H1 (cell line): ENCODE data around the gene ATP11A. TPM values are rescaled to one million over a fixed set of nuclear protein-coding genes. Genes with fewer than 3 reads are reported as not detected.

Source experiments
- CTCF ChIA-PET: fragments of 300-600 bp; sonication (Branson Sonifier 250); formaldehyde crosslinking; loops from one replicate; lab custom pipeline; 2021; ENCODE audit not compliant: partially characterized antibody; lab: Charles Lee
- POLR2A ChIA-PET: fragments of 300-600 bp; sonication (Branson Sonifier 250); formaldehyde crosslinking; loops from one replicate; lab custom pipeline; 2021; ENCODE audit warnings: inconsistent platforms; ENCODE audit not compliant: partially characterized antibody; lab: Charles Lee
- DNase-seq, 2 experiments: peaks; one replicate each; pipeline versions ENCODE4 v3.0.0 to v3.0.0-alpha.2; 2010 to 2022; ENCODE audit warnings: low spot score in 2 of 2, low read depth in 1 of 2, mixed read lengths in 1 of 2
- FAIRE-seq: peaks from 2 replicates; lab custom pipeline; 2011; peaks lifted over from hg19 to GRCh38; lab: Jason Lieb, UNC
- H2AFZ ChIP-seq: 2 replicates; pipeline ENCODE4 v1.8.1; 2012; ENCODE audit warnings: low read length, inconsistent platforms
- H2AK5ac ChIP-seq: 2 replicates; pipeline ENCODE4 v1.6.1; 2013; ENCODE audit warnings: low read depth, low read length
- H2BK120ac ChIP-seq: replicated peaks from 2 replicates; pipeline ENCODE3; 2013; ENCODE audit warnings: low read depth, low read length, inconsistent platforms
- H2BK12ac ChIP-seq: 2 replicates; pipeline ENCODE4 v1.6.1; 2013; ENCODE audit warnings: low read depth, low read length
- H2BK15ac ChIP-seq: 2 replicates; pipeline ENCODE4 v1.6.1; 2013; ENCODE audit warnings: low read length
- H2BK20ac ChIP-seq: 2 replicates; pipeline ENCODE4 v1.6.1; 2013; ENCODE audit warnings: low read length
- H2BK5ac ChIP-seq: 2 replicates; pipeline ENCODE4 v1.6.1; 2013; ENCODE audit warnings: low read depth, low read length
- H3K14ac ChIP-seq: 2 replicates; pipeline ENCODE4 v1.6.1; 2013; ENCODE audit warnings: inconsistent platforms; ENCODE audit not compliant: insufficient read length
- H3K18ac ChIP-seq: 2 replicates; pipeline ENCODE4 v1.6.1; 2013; ENCODE audit warnings: low read length; ENCODE audit errors: extremely low read depth
- H3K23ac ChIP-seq: 2 replicates; pipeline ENCODE4 v1.6.1; 2013; ENCODE audit warnings: inconsistent platforms; ENCODE audit not compliant: insufficient read length
- H3K23me2 ChIP-seq: 2 replicates; pipeline ENCODE4 v1.6.1; 2013; ENCODE audit warnings: low read depth, low read length
- H3K27ac ChIP-seq: 2 replicates; pipeline ENCODE4 v1.6.1; 2011; ENCODE audit warnings: low read depth, low read length, inconsistent platforms
- H3K27me3 ChIP-seq, 4 experiments: replicated peaks in 1 of 4; 1 replicate in 1 of 4; 2 replicates in 3 of 4; pipeline versions ENCODE4 v1.6.1 to v1.8.1; 2011 to 2013; ENCODE audit warnings: low read length in 3 of 4, mild to moderate bottlenecking in 3 of 4, inconsistent platforms in 2 of 4, mixed read lengths in 2 of 4, moderate library complexity in 1 of 4; ENCODE audit not compliant: control insufficient read depth in 3 of 4, insufficient read depth in 3 of 4; ENCODE audit errors: extremely low read depth in 1 of 4
- H3K36me3 ChIP-seq, 4 experiments: 2 replicates each; pipeline versions ENCODE4 v1.6.1 to v1.8.1; 2011 to 2013; ENCODE audit warnings: mild to moderate bottlenecking in 4 of 4, low read length in 3 of 4, moderate library complexity in 2 of 4, control low read depth in 1 of 4, inconsistent platforms in 1 of 4; ENCODE audit not compliant: insufficient read depth in 4 of 4, control insufficient read depth in 2 of 4
- H3K4ac ChIP-seq: replicated peaks from 2 replicates; pipeline ENCODE3; 2013; ENCODE audit warnings: low read length, low read depth, mixed read lengths, inconsistent platforms; ENCODE audit not compliant: insufficient read length
- H3K4me1 ChIP-seq, 4 experiments: replicated peaks in 1 of 4; 1 replicate in 1 of 4; 2 replicates in 3 of 4; pipeline versions ENCODE4 v1.6.1 to v1.8.1; 2011 to 2013; ENCODE audit warnings: low read length in 3 of 4, inconsistent platforms in 2 of 4, mixed read lengths in 1 of 4; ENCODE audit not compliant: insufficient read depth in 4 of 4, control insufficient read depth in 3 of 4
- H3K4me2 ChIP-seq, 2 experiments: 2 replicates each; pipeline versions ENCODE4 v1.6.1 to v1.8.1; 2011 to 2013; ENCODE audit warnings: low read depth in 2 of 2, low read length in 2 of 2, control low read depth in 1 of 2, inconsistent platforms in 1 of 2, mild to moderate bottlenecking in 1 of 2; ENCODE audit not compliant: insufficient read depth in 1 of 2
- H3K4me3 ChIP-seq, 4 experiments: fragments of 200-600, 300-600 bp in 1 of 4; sonication (generic), shearing (Covaris generic), sonication (Bioruptor Twin) in 1 of 4; 2 replicates each; pipeline versions ENCODE4 v1.5.1 to v1.8.1; 2011 to 2016; ENCODE audit warnings: low read length in 4 of 4, low read depth in 3 of 4, control low read depth in 2 of 4, inconsistent platforms in 2 of 4, mild to moderate bottlenecking in 2 of 4, mixed read lengths in 1 of 4, moderate library complexity in 1 of 4; ENCODE audit not compliant: insufficient read depth in 2 of 4; ENCODE audit errors: extremely low read depth in 1 of 4
- H3K56ac ChIP-seq: replicated peaks from 2 replicates; pipeline ENCODE3; 2013; ENCODE audit warnings: low read depth, mild to moderate bottlenecking, mixed read lengths, low read length, inconsistent platforms; ENCODE audit not compliant: insufficient read length
- H3K79me1 ChIP-seq: 2 replicates; pipeline ENCODE4 v1.6.1; 2013; ENCODE audit warnings: low read depth, low read length, control low read depth
- H3K79me2 ChIP-seq, 2 experiments: 2 replicates each; pipeline versions ENCODE4 v1.6.1 to v1.8.1; 2012 to 2013; ENCODE audit warnings: low read length in 2 of 2, mild to moderate bottlenecking in 2 of 2, inconsistent platforms in 1 of 2; ENCODE audit not compliant: insufficient read depth in 2 of 2, control insufficient read depth in 1 of 2
- H3K9ac ChIP-seq, 4 experiments: replicated peaks in 1 of 4; 1 replicate in 1 of 4; 2 replicates in 3 of 4; pipeline versions ENCODE4 v1.6.1 to v1.8.1; 2011 to 2013; ENCODE audit warnings: low read depth in 3 of 4, low read length in 3 of 4, control low read depth in 2 of 4, mild to moderate bottlenecking in 2 of 4, moderate library complexity in 2 of 4, inconsistent platforms in 1 of 4; ENCODE audit errors: extremely low read depth in 1 of 4
- H3K9me3 ChIP-seq, 2 experiments: 2 replicates each; pipeline versions ENCODE4 v1.6.1 to v1.8.1; 2012 to 2013; ENCODE audit warnings: mild to moderate bottlenecking in 2 of 2, moderate library complexity in 2 of 2, control low read depth in 1 of 2, inconsistent platforms in 1 of 2, low read depth in 1 of 2, low read length in 1 of 2, mixed read lengths in 1 of 2; ENCODE audit not compliant: insufficient read depth in 2 of 2
- H4K20me1 ChIP-seq, 2 experiments: replicated peaks in 1 of 2; 2 replicates each; pipeline versions ENCODE3 to v1.8.1; 2011 to 2013; ENCODE audit warnings: inconsistent platforms in 2 of 2, low read length in 2 of 2, mild to moderate bottlenecking in 1 of 2; ENCODE audit not compliant: insufficient read depth in 2 of 2, control insufficient read depth in 1 of 2
- H4K5ac ChIP-seq: 2 replicates; pipeline ENCODE4 v1.6.1; 2013; ENCODE audit warnings: low read length, low read depth, mixed read lengths, inconsistent platforms; ENCODE audit not compliant: insufficient read length
- H4K8ac ChIP-seq: 2 replicates; pipeline ENCODE4 v1.8.0; 2013; ENCODE audit warnings: mild to moderate bottlenecking, moderate library complexity, low read length, inconsistent platforms; ENCODE audit not compliant: insufficient read depth; ENCODE audit errors: extremely low read depth
- H4K91ac ChIP-seq: replicated peaks from 2 replicates; pipeline ENCODE3; 2013; ENCODE audit warnings: low read length, mixed read lengths, inconsistent platforms; ENCODE audit not compliant: insufficient read length
- JUN ChIP-seq: IDR thresholded peaks from 2 replicates; pipeline ENCODE4 v1.6.1; 2011; ENCODE audit warnings: low read depth, mild to moderate bottlenecking, improper control_type of control experiment, low read length
- POU5F1 ChIP-seq: IDR thresholded peaks from 2 replicates; pipeline ENCODE4 v1.6.1; 2011; ENCODE audit warnings: low read depth, mild to moderate bottlenecking, low read length, moderate library complexity
- SIX5 ChIP-seq: IDR thresholded peaks from 2 replicates; pipeline ENCODE4 v1.6.1; 2011; ENCODE audit warnings: mild to moderate bottlenecking, low read depth, low read length
- WGBS, 2 experiments: shearing (Covaris generic) in 1 of 2; methylation state at CpG; one replicate each; pipeline versions ENCODE4 v1.1.6 to v1.1.7; 2013 to 2015; ENCODE audit warnings: low lambda C conversion rate in 2 of 2, mixed read lengths in 2 of 2, inconsistent platforms in 1 of 2, low coverage in 1 of 2, missing lambda C conversion rate in 1 of 2; ENCODE audit not compliant: insufficient replicate concordance in 2 of 2, insufficient coverage in 1 of 2, insufficient read length in 1 of 2; ENCODE audit errors: extremely low coverage in 1 of 2, missing lambda C conversion rate in 1 of 2; 5-methylcytosine and 5-hydroxymethylcytosine counted together
- polyA plus RNA-seq, 7 experiments: library from polyadenylated mRNA; depleted of rRNA in 3 of 7; stranded (reverse) in 5 of 7; unstranded in 2 of 7; fragments of >200 nt in 5 of 7; fragments of 200-250 nt in 2 of 7; gene quantifications; 1 replicate in 5 of 7; 2 replicates in 1 of 7; 4 replicates in 1 of 7; pipeline versions ENCODE4 v1.2.1 to v1.2.3, GENCODE V29; 2011 to 2013; ENCODE audit warnings: missing spikeins in 2 of 7, mixed read lengths in 2 of 7
- total RNA-seq: library from RNA; stranded (reverse); fragmentation: NEBNext Ultra II Directional; extraction: Animal tissue kit (Norgen Biotek cat#: 25700); gene quantifications from 2 replicates; pipeline ENCODE4 v1.2.1, GENCODE V29; 2021

The ATP11A gene
- total and polyA plus RNA-seq, 2 of the 8 experiments (the other 6 are each of a cell fraction or from before 2014, with no cell fraction given), result 28.8 to 72.9 TPM

- H3K9me3 ChIP-seq, result no peaks in the 10 kb centered on the region
- 0 out of 2 replicates have a peak, but pooled peaks cover 3% of the 10 kb centered on the region for H3K79me1 ChIP-seq
- no peak overlapping the region for H2AK5ac ChIP-seq
- H4K91ac ChIP-seq, result no peak overlapping the region
- H3K14ac ChIP-seq, result no peak overlapping the region
- H4K20me1 ChIP-seq, result peaks cover 2 to 6% of the 10 kb centered on the region in 2 experiments
- no peaks in the 10 kb centered on the region for H3K27me3 ChIP-seq
- CTCF ChIA-PET, result interaction anchor here (0.9 to 2.9 kb wide), 5 partner anchors 22 to 48 kb away, joined by 4 to 10 read pairs (median 4); no protein-coding TSS in a partner anchor
- H2BK120ac ChIP-seq, result no peak overlapping the region
- H2BK20ac ChIP-seq, result no peak overlapping the region
- H3K4me3 ChIP-seq, result no peak overlapping the region
- no peaks in the 10 kb centered on the region for H3K36me3 ChIP-seq
- no peak overlapping the region for H3K23ac ChIP-seq
- WGBS, 2 experiments, result 80% methylated on average over 7 of the region's 7 CpGs; no CpG with 5 or more reads in 1 of the 2 experiments
- no peak overlapping the region for H3K27ac ChIP-seq
- H2BK12ac ChIP-seq, result no peak overlapping the region
- H2AFZ ChIP-seq, result no peak overlapping the region
- no peaks in the 10 kb centered on the region for H3K23me2 ChIP-seq
- H3K56ac ChIP-seq, result no peak overlapping the region
- FAIRE-seq, result no peak
- peaks cover 0 to 14% (median 7%) of the 10 kb centered on the region in 4 experiments; a peak in 4 of 7 replicates for H3K4me1 ChIP-seq
- no peak overlapping the region for H4K5ac ChIP-seq
- H3K4ac ChIP-seq, result no peak overlapping the region
- no peak overlapping the region for H2BK5ac ChIP-seq
- H3K18ac ChIP-seq, result no peak overlapping the region
- DNase-seq, result no peak
- no peak overlapping the region for H3K9ac ChIP-seq
- H3K4me2 ChIP-seq, result no peak overlapping the region
- POLR2A ChIA-PET, result no interaction called here
- H3K79me2 ChIP-seq, result 0 out of 4 replicates have a peak, but pooled peaks cover 0 to 3% of the 10 kb centered on the region in 2 experiments
- H2BK15ac ChIP-seq, result no peak overlapping the region
- H4K8ac ChIP-seq, result no peak overlapping the region
- TF ChIP-seq JUN (no peak), POU5F1 (no peak), SIX5 (no peak)
Observed at GRCh38 chr13:112933649-112934048, 243.8 kb downstream of the ATP11A start.
